ENCODE data around the gene PHGDH. TPM values are rescaled to one million over a fixed set of nuclear protein-coding genes. Genes with fewer than 3 reads are reported as not detected.

PHGDH gene
- 846 TPM for polyA plus RNA-seq (2012; ENCODE audit: insufficient read length, low read depth)

- TF ChIP-seq POLR2AphosphoS5 (IDR thresholded peaks at IDR 0.05; ENCODE audit: low read depth, low read length) = peak; percentile 99
- peak; percentile 44 to 52; a peak in 1 of 4 replicates for TF ChIP-seq REST (IDR thresholded peaks at IDR 0.05; ENCODE audit: insufficient read depth in 1 of 2, low read depth in 2 of 2, low read length in 2 of 2)
- TF ChIP-seq SIN3A (IDR thresholded peaks at IDR 0.05; ENCODE audit: borderline replicate concordance, insufficient read depth, low read length) = no peak
- TF ChIP-seq TAF1 (IDR thresholded peaks at IDR 0.05; ENCODE audit: borderline replicate concordance, insufficient read depth, low read length) = peak; percentile 98
- no peak for TF ChIP-seq FOXP2 (optimal IDR thresholded peaks at IDR 0.05; ENCODE audit: borderline replicate concordance, extremely low read depth, extremely low read length, insufficient read depth)
Observed at GRCh38 chr1:119711804-119712341, at the start of gene PHGDH. PHGDH (plus strand) TSS chr1:119711934; CDS start chr1:119712023, 89 bp downstream.

- TF ChIP-seq FOXP2 (optimal IDR thresholded peaks at IDR 0.05; ENCODE audit: borderline replicate concordance, extremely low read depth, extremely low read length, insufficient read depth) (no peak), SIN3A (IDR thresholded peaks at IDR 0.05; ENCODE audit: borderline replicate concordance, insufficient read depth, low read length) (no peak), TAF1 (IDR thresholded peaks at IDR 0.05; ENCODE audit: borderline replicate concordance, insufficient read depth, low read length) (no peak), POLR2AphosphoS5 (IDR thresholded peaks at IDR 0.05; ENCODE audit: low read depth, low read length) (no peak), REST (IDR thresholded peaks at IDR 0.05; ENCODE audit: insufficient read depth in 1 of 2, low read depth in 2 of 2, low read length in 2 of 2) (no peak)
Observed at GRCh38 chr1:119662034-119662437, 49.7 kb upstream of the PHGDH start.

GRCh38 chr1:119664067-119664466 is 47.7 kb upstream of the PHGDH start:
- no peak for TF ChIP-seq FOXP2 (optimal IDR thresholded peaks at IDR 0.05; ENCODE audit: borderline replicate concordance, extremely low read depth, extremely low read length, insufficient read depth)
- no peak for TF ChIP-seq SIN3A (IDR thresholded peaks at IDR 0.05; ENCODE audit: borderline replicate concordance, insufficient read depth, low read length)
- TF ChIP-seq REST (IDR thresholded peaks at IDR 0.05; ENCODE audit: insufficient read depth in 1 of 2, low read depth in 2 of 2, low read length in 2 of 2) = no peak
- TF ChIP-seq TAF1 (IDR thresholded peaks at IDR 0.05; ENCODE audit: borderline replicate concordance, insufficient read depth, low read length) = no peak
- no peak for TF ChIP-seq POLR2AphosphoS5 (IDR thresholded peaks at IDR 0.05; ENCODE audit: low read depth, low read length)

GRCh38 chr1:119667173-119667572 is 44.6 kb upstream of the PHGDH start:
- TF ChIP-seq REST (IDR thresholded peaks at IDR 0.05; ENCODE audit: insufficient read depth in 1 of 2, low read depth in 2 of 2, low read length in 2 of 2) = no peak
- TF ChIP-seq POLR2AphosphoS5 (IDR thresholded peaks at IDR 0.05; ENCODE audit: low read depth, low read length) = no peak
- no peak for TF ChIP-seq TAF1 (IDR thresholded peaks at IDR 0.05; ENCODE audit: borderline replicate concordance, insufficient read depth, low read length)
- no peak for TF ChIP-seq SIN3A (IDR thresholded peaks at IDR 0.05; ENCODE audit: borderline replicate concordance, insufficient read depth, low read length)
- no peak for TF ChIP-seq FOXP2 (optimal IDR thresholded peaks at IDR 0.05; ENCODE audit: borderline replicate concordance, extremely low read depth, extremely low read length, insufficient read depth)

All from PFSK-1 (cell line).